Peyer's patch (tissue), 4 donors: Measurements from ENCODE around the gene ADGB.

ENCODE experiments used
- POLR2A ChIP-seq, 2 donors: fragments of 450-650 bp; IDR thresholded peaks; one replicate each; pipeline ENCODE4 v1.5.1; 2017; ENCODE audit warnings: antibody characterized with exemption in 2 of 2, mild to moderate bottlenecking in 2 of 2, moderate library complexity in 2 of 2
- TF ChIP-seq, protein P1 (sequence below), 6 experiments: fragments of 450-650 bp in 4 of 6; fragments of 200-600 bp in 2 of 6; sonication (generic) in 1 of 6; IDR thresholded peaks; one replicate each; pipeline ENCODE4 v1.5.1; 2017 to 2019; ENCODE audit warnings: antibody characterized with exemption in 6 of 6, mild to moderate bottlenecking in 3 of 6, moderate library complexity in 1 of 6

DNA sequence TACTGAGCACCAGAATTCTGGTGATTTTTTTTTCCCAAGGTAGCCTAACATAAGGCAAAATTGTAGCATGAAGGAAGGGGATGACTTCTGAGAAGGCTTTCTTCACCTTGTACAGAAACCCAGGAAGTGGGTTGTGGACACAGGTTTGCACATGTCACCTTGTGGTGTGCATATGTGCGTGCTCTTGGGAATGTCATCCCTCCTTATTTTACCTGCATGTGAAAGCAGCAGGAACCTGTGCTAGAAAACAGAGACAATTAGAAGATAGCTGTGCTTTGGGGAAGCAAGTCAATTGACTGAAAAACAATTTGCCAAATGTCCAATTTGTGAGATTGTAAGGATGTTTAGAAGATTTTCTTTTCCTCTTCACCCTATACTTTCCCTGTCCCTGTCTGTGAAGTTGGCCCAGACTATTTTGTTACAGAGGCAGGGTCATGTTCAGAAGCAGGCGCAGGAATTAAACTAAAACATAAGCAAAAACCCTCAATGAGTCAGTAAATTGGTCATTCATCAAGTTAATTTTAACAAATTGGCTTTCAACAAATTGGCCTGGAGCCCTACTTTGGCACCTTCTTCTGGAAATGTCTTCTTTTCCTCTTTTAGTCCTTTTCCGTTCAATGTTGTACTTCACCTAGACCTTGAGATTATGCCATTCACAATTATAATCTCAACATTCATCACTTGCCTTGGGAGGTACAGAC lies 261.2 kb downstream of the ADGB start:
- TF ChIP-seq POLR2A (IDR thresholded peaks at IDR 0.05) = no peak
- TF ChIP-seq, protein P1, sequence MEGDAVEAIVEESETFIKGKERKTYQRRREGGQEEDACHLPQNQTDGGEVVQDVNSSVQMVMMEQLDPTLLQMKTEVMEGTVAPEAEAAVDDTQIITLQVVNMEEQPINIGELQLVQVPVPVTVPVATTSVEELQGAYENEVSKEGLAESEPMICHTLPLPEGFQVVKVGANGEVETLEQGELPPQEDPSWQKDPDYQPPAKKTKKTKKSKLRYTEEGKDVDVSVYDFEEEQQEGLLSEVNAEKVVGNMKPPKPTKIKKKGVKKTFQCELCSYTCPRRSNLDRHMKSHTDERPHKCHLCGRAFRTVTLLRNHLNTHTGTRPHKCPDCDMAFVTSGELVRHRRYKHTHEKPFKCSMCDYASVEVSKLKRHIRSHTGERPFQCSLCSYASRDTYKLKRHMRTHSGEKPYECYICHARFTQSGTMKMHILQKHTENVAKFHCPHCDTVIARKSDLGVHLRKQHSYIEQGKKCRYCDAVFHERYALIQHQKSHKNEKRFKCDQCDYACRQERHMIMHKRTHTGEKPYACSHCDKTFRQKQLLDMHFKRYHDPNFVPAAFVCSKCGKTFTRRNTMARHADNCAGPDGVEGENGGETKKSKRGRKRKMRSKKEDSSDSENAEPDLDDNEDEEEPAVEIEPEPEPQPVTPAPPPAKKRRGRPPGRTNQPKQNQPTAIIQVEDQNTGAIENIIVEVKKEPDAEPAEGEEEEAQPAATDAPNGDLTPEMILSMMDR (IDR thresholded peaks at IDR 0.05) = no peak
